ENCODE data around the gene TMIGD2. TPM values are rescaled to one million over a fixed set of nuclear protein-coding genes. Genes with fewer than 3 reads are reported as not detected.
"Not testable (repeated sequence)": the region's sequence is repeated elsewhere in the genome, so short reads cannot be mapped to it uniquely, and the experiment has no call there.

TMIGD2 gene
- polyA plus RNA-seq, 2 donors = 0.31 to 0.47 TPM

GRCh38 chr19:4284176-4284958 is 17.8 kb downstream of the TMIGD2 start:
- H3K27me3 ChIP-seq (ENCODE audit: control insufficient read depth in 1 of 2, insufficient read depth in 2 of 2, low read length in 2 of 2) = peaks cover 0 to 7% of the 10 kb centered on the region in 2 donors
- H3K9me3 ChIP-seq (ENCODE audit: control insufficient read depth in 2 of 2, insufficient read depth in 1 of 2, low read depth in 1 of 2, low read length in 1 of 2) = peaks cover 0 to 4% of the 10 kb centered on the region in 2 donors
- 36 to 43% methylated on average over 20 of the region's 20 CpGs for WGBS, 2 donors
- no peaks in the 10 kb centered on the region for H3K36me3 ChIP-seq (ENCODE audit: control insufficient read depth in 2 of 2, insufficient read depth in 2 of 2, low read length in 1 of 2)
- no peak overlapping the region for H3K4me3 ChIP-seq (ENCODE audit: low read depth in 1 of 2, low read length in 2 of 2)
- no peak overlapping the region for H3K27ac ChIP-seq (ENCODE audit: low read depth in 2 of 2, low read length in 1 of 2)
- H3K4me1 ChIP-seq (ENCODE audit: control insufficient read depth in 2 of 2, insufficient read depth in 2 of 2, low read length in 1 of 2) = no peaks in the 10 kb centered on the region

DNA sequence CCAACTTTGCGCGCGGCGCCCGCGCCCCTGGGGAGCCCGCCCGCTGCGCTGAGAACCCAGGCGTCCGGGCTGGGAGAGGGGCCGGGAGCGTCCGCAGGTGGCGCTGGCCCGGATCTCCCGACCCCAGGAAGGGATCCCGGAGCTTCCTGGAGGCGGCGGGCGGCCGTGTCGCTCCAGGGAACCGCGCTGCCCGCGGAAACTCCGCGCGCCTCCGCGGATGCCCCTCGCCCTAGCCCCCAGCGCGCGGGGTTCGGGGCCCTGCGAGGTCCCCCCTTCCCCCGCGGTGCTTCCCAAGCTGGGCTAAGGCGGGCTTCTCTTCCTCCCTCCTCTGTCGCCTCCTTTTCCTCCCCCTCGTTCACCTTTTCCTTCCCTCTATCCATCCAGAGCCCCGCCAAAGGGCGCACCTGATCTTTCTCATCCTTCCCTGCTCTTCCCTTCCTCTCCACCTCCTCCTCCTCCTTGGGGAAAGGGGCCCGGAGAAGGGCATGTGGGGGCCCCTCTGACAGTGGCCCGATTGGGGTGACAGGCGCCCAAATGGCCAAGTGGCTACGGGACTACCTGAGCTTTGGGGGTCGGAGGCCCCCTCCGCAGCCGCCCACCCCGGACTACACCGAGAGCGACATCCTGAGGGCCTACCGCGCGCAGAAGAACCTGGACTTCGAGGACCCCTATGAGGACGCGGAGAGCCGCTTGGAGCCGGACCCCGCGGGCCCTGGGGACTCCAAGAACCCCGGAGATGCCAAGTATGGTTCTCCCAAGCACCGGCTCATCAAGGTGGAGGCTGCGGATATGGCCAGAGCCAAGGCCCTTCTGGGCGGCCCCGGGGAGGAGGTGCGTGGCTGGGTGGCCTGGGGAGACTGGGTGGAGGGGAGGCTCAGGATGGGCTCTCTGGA is 22.4 kb downstream of the TMIGD2 start:
- Histone ChIP-seq H3K9me3 (ENCODE audit: control insufficient read depth in 2 of 2, insufficient read depth in 1 of 2, low read depth in 1 of 2, low read length in 1 of 2) (no peaks in the 10 kb centered on the region), H3K27me3 (ENCODE audit: control insufficient read depth in 1 of 2, insufficient read depth in 2 of 2, low read length in 2 of 2) (peaks cover 0 to 12% of the 10 kb centered on the region in 2 donors), H3K4me3 (ENCODE audit: low read depth in 1 of 2, low read length in 2 of 2) (no peak overlapping the region), H3K27ac (ENCODE audit: low read depth in 2 of 2, low read length in 1 of 2) (no peak overlapping the region), H3K4me1 (ENCODE audit: control insufficient read depth in 2 of 2, insufficient read depth in 2 of 2, low read length in 1 of 2) (peaks cover 0 to 5% of the 10 kb centered on the region in 2 donors), H3K36me3 (ENCODE audit: control insufficient read depth in 2 of 2, insufficient read depth in 2 of 2, low read length in 1 of 2) (no peaks in the 10 kb centered on the region)
- WGBS, 2 donors = 3 to 5% methylated on average over 54 to 71 of the region's 71 CpGs

- WGBS, 2 donors = 1% methylated on average over 21 to 30 of the region's 30 CpGs
- Histone ChIP-seq H3K27ac (ENCODE audit: low read depth in 2 of 2, low read length in 1 of 2) (no peak overlapping the region), H3K27me3 (ENCODE audit: control insufficient read depth in 1 of 2, insufficient read depth in 2 of 2, low read length in 2 of 2) (peaks cover 0 to 12% of the 10 kb centered on the region in 2 donors)
Measured at GRCh38 chr19:4279267-4279529, 23.0 kb downstream of the TMIGD2 start.

GRCh38 chr19:4278419-4279266 is 23.5 kb downstream of the TMIGD2 start, which contains the start of gene SHD:
SHD (plus strand) TSS chr19:4279266; CDS start chr19:4280064, 798 bp downstream.
- H3K4me1 ChIP-seq (ENCODE audit: control insufficient read depth in 2 of 2, insufficient read depth in 2 of 2, low read length in 1 of 2) = peaks cover 0 to 5% of the 10 kb centered on the region in 2 donors
- no peaks in the 10 kb centered on the region for H3K36me3 ChIP-seq (ENCODE audit: control insufficient read depth in 2 of 2, insufficient read depth in 2 of 2, low read length in 1 of 2)
- H3K27ac ChIP-seq (ENCODE audit: low read depth in 2 of 2, low read length in 1 of 2) = no peak within 1 kb of the TSS
- H3K27me3 ChIP-seq (ENCODE audit: control insufficient read depth in 1 of 2, insufficient read depth in 2 of 2, low read length in 2 of 2) = peaks cover 0 to 12% of the 10 kb centered on the region in 2 donors
- peak within 1 kb of the TSS in 1 of 2 donors; percentile 2 for H3K4me3 ChIP-seq (ENCODE audit: low read depth in 1 of 2, low read length in 2 of 2)
- 3 to 5% methylated on average over 26 to 44 of the region's 44 CpGs for WGBS, 2 donors
- no peaks in the 10 kb centered on the region for H3K9me3 ChIP-seq (ENCODE audit: control insufficient read depth in 2 of 2, insufficient read depth in 1 of 2, low read depth in 1 of 2, low read length in 1 of 2)

More at GRCh38 chr19:4279267-4279529, 23.0 kb downstream of the TMIGD2 start:
- Histone ChIP-seq H3K9me3 (ENCODE audit: control insufficient read depth in 2 of 2, insufficient read depth in 1 of 2, low read depth in 1 of 2, low read length in 1 of 2) (no peaks in the 10 kb centered on the region), H3K36me3 (ENCODE audit: control insufficient read depth in 2 of 2, insufficient read depth in 2 of 2, low read length in 1 of 2) (no peaks in the 10 kb centered on the region), H3K4me1 (ENCODE audit: control insufficient read depth in 2 of 2, insufficient read depth in 2 of 2, low read length in 1 of 2) (peaks cover 0 to 5% of the 10 kb centered on the region in 2 donors), H3K4me3 (ENCODE audit: low read depth in 1 of 2, low read length in 2 of 2) (peak overlapping the region in 1 of 2 donors; percentile 2)

- H3K27me3 ChIP-seq (ENCODE audit: control insufficient read depth in 1 of 2, insufficient read depth in 2 of 2, low read length in 2 of 2) = peaks cover 0 to 12% of the 10 kb centered on the region in 2 donors
- H3K4me1 ChIP-seq (ENCODE audit: control insufficient read depth in 2 of 2, insufficient read depth in 2 of 2, low read length in 1 of 2) = peaks cover 0 to 5% of the 10 kb centered on the region in 2 donors
- H3K4me3 ChIP-seq (ENCODE audit: low read depth in 1 of 2, low read length in 2 of 2) = no peak overlapping the region
- no peaks in the 10 kb centered on the region for H3K9me3 ChIP-seq (ENCODE audit: control insufficient read depth in 2 of 2, insufficient read depth in 1 of 2, low read depth in 1 of 2, low read length in 1 of 2)
- no peak overlapping the region for H3K27ac ChIP-seq (ENCODE audit: low read depth in 2 of 2, low read length in 1 of 2)
- no peaks in the 10 kb centered on the region for H3K36me3 ChIP-seq (ENCODE audit: control insufficient read depth in 2 of 2, insufficient read depth in 2 of 2, low read length in 1 of 2)
- WGBS, 2 donors = 29 to 36% methylated on average over 4 of the region's 4 CpGs
Measured at GRCh38 chr19:4278010-4278409, 24.2 kb downstream of the TMIGD2 start.

DNA sequence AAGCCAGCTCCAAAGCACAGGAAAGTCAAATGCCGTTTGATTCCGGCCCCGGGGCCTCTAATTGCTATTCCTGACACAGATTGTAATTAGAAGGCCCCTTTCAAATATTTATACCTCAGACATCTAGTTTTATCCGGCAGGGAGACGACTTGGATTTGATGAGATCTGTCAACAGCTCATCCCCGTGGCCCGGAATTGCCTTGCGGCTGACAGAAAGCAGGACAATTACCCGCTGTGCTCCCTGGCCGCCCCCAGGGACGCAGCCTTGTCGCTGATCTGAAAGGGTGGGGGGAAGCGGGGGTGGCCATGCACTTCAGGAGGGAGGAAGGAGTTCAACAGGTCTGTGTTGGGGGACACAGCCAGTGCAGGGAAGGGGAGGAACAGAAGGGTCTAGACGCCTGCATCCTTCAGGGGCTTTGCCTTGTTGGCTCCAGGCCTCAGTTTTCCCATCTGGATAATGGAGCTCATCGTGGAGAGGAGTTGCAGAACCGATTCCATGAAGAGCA is 24.9 kb downstream of the TMIGD2 start:
- Histone ChIP-seq H3K4me3 (ENCODE audit: low read depth in 1 of 2, low read length in 2 of 2) (no peak overlapping the region), H3K27me3 (ENCODE audit: control insufficient read depth in 1 of 2, insufficient read depth in 2 of 2, low read length in 2 of 2) (peaks cover 0 to 12% of the 10 kb centered on the region in 2 donors), H3K36me3 (ENCODE audit: control insufficient read depth in 2 of 2, insufficient read depth in 2 of 2, low read length in 1 of 2) (no peaks in the 10 kb centered on the region), H3K27ac (ENCODE audit: low read depth in 2 of 2, low read length in 1 of 2) (no peak overlapping the region), H3K4me1 (ENCODE audit: control insufficient read depth in 2 of 2, insufficient read depth in 2 of 2, low read length in 1 of 2) (peaks cover 0 to 5% of the 10 kb centered on the region in 2 donors), H3K9me3 (ENCODE audit: control insufficient read depth in 2 of 2, insufficient read depth in 1 of 2, low read depth in 1 of 2, low read length in 1 of 2) (no peaks in the 10 kb centered on the region)
- WGBS, 2 donors = 41 to 42% methylated on average over 16 of the region's 16 CpGs

DNA sequence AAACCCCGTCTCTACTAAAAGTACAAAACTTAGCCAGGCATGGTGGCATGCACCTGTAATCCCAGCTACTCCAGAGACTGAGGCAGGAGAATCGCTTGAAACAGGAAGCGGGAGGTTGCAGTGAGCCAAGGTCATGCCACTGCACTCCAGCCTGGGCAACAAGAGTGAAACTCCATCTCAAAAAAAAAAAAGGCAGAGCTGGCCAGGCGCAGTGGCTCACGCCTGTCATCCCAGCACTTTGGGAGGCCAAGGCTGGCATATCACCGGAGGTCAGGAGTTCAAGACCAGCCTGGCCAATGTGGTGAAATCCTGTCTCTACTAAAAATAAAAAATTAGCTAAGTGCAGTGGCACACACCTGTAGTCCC is 27.9 kb downstream of the TMIGD2 start:
- 72 to 89% methylated on average over 6 of the region's 6 CpGs for WGBS, 2 donors
- not testable (repeated sequence) for H3K4me1 ChIP-seq (ENCODE audit: control insufficient read depth in 2 of 2, insufficient read depth in 2 of 2, low read length in 1 of 2)

GRCh38 chr19:4272894-4273293 is 29.3 kb downstream of the TMIGD2 start:
- no peaks in the 10 kb centered on the region for H3K27me3 ChIP-seq (ENCODE audit: control insufficient read depth in 1 of 2, insufficient read depth in 2 of 2, low read length in 2 of 2)
- 71 to 76% methylated on average over 10 of the region's 10 CpGs for WGBS, 2 donors
- no peak overlapping the region for H3K27ac ChIP-seq (ENCODE audit: low read depth in 2 of 2, low read length in 1 of 2)
- peaks cover 3 to 14% of the 10 kb centered on the region in 2 donors for H3K36me3 ChIP-seq (ENCODE audit: control insufficient read depth in 2 of 2, insufficient read depth in 2 of 2, low read length in 1 of 2)
- H3K4me1 ChIP-seq (ENCODE audit: control insufficient read depth in 2 of 2, insufficient read depth in 2 of 2, low read length in 1 of 2) = no peaks in the 10 kb centered on the region
- no peak overlapping the region for H3K4me3 ChIP-seq (ENCODE audit: low read depth in 1 of 2, low read length in 2 of 2)
- H3K9me3 ChIP-seq (ENCODE audit: control insufficient read depth in 2 of 2, insufficient read depth in 1 of 2, low read depth in 1 of 2, low read length in 1 of 2) = no peaks in the 10 kb centered on the region

More for the DNA sequence above, 27.9 kb downstream of the TMIGD2 start:
- not testable (repeated sequence) for H3K27ac ChIP-seq (ENCODE audit: low read depth in 2 of 2, low read length in 1 of 2); H3K27me3 ChIP-seq (ENCODE audit: control insufficient read depth in 1 of 2, insufficient read depth in 2 of 2, low read length in 2 of 2); H3K9me3 ChIP-seq (ENCODE audit: control insufficient read depth in 2 of 2, insufficient read depth in 1 of 2, low read depth in 1 of 2, low read length in 1 of 2); H3K36me3 ChIP-seq (ENCODE audit: control insufficient read depth in 2 of 2, insufficient read depth in 2 of 2, low read length in 1 of 2); H3K4me3 ChIP-seq (ENCODE audit: low read depth in 1 of 2, low read length in 2 of 2)
